ENCODE results near the gene RPL29.

DNA sequence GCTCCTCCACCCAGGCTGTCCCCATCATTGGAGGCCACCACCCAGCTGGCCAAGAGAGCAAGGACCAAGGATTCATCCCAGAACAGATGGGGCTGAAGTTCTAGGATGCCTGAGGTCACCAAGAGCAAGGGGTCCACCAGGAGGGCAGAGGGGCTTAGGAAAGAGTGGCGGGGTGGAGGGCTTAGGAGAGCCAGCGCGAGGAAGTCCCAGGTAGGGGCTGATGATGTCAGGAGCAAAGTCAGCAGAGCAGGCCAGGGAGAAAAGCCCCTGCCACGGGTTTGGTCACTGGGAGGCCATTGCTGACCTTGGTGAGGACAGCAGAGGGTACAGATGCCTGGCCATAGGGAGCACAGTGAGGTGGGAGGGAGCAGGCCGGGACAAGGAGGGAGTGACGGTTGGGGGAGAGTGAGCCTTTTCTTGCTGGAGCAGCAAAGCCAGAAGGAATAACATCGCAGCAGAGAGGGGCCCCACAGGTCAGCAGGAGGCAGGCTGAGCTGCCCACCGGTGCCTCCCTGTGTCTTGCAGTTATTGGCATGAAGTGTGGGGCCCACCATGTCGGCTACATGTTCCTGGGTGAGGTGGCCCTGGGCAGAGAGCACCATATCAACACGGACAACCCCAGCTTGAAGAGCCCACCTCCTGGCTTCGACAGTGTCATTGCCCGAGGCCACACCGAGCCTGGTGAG lies 48.3 kb downstream of the RPL29 start:
- TF ChIP-seq, protein P1, sequence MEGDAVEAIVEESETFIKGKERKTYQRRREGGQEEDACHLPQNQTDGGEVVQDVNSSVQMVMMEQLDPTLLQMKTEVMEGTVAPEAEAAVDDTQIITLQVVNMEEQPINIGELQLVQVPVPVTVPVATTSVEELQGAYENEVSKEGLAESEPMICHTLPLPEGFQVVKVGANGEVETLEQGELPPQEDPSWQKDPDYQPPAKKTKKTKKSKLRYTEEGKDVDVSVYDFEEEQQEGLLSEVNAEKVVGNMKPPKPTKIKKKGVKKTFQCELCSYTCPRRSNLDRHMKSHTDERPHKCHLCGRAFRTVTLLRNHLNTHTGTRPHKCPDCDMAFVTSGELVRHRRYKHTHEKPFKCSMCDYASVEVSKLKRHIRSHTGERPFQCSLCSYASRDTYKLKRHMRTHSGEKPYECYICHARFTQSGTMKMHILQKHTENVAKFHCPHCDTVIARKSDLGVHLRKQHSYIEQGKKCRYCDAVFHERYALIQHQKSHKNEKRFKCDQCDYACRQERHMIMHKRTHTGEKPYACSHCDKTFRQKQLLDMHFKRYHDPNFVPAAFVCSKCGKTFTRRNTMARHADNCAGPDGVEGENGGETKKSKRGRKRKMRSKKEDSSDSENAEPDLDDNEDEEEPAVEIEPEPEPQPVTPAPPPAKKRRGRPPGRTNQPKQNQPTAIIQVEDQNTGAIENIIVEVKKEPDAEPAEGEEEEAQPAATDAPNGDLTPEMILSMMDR (IDR thresholded peaks at IDR 0.05; ENCODE audit: control extremely low read depth in 1 of 3, insufficient read depth in 1 of 3, low read depth in 1 of 3, low read length in 3 of 3): no peak
- no peak for TF ChIP-seq GABPA (IDR thresholded peaks at IDR 0.05; ENCODE audit: borderline replicate concordance, insufficient read depth, low read length)
- no peak for TF ChIP-seq SIN3A (conservative IDR thresholded peaks at IDR 0.05 in 1 of 2, IDR thresholded peaks at IDR 0.05 in 1 of 2; ENCODE audit: low read depth in 1 of 2, low read length in 2 of 2)
- no peak for TF ChIP-seq NRF1 (IDR thresholded peaks at IDR 0.05; ENCODE audit: low read depth, low read length)
- no peak for TF ChIP-seq KDM5A (IDR thresholded peaks at IDR 0.05; ENCODE audit: low read length)
- no peak for TF ChIP-seq BACH1 (IDR thresholded peaks at IDR 0.05; ENCODE audit: low read length)
- no peak for TF ChIP-seq CREB1 (IDR thresholded peaks at IDR 0.05)
- TF ChIP-seq EZH2 (IDR thresholded peaks at IDR 0.05; ENCODE audit: low read depth, low read length, severe bottlenecking): no peak
- TF ChIP-seq POLR2A (IDR thresholded peaks at IDR 0.05; ENCODE audit: control extremely low read depth in 1 of 2, low read depth in 2 of 2, low read length in 2 of 2): no peak
- no peak for TF ChIP-seq EP300 (IDR thresholded peaks at IDR 0.05; ENCODE audit: borderline replicate concordance in 1 of 2, low read depth in 2 of 2, low read length in 2 of 2)
